ENCODE data around the gene HPS4. TPM values are rescaled to one million over a fixed set of nuclear protein-coding genes. Genes with fewer than 3 reads are reported as not detected.

The HPS4 gene
- total RNA-seq, 1 donor from 2014 or later: 29.5 TPM

GRCh38 chr22:26485013-26485412, 1.4 kb upstream of the HPS4 start:
- FAIRE-seq: no peak
- peaks cover 7% of the 10 kb centered on the region for H3K36me3 ChIP-seq (ENCODE audit: control insufficient read depth, insufficient read depth, low read length)
- peak; percentile 16 for DNase-seq (ENCODE audit: low read depth)
- no peaks in the 10 kb centered on the region for H3K27me3 ChIP-seq (ENCODE audit: control insufficient read depth, insufficient read depth, low read length)
- TF ChIP-seq, protein P1, sequence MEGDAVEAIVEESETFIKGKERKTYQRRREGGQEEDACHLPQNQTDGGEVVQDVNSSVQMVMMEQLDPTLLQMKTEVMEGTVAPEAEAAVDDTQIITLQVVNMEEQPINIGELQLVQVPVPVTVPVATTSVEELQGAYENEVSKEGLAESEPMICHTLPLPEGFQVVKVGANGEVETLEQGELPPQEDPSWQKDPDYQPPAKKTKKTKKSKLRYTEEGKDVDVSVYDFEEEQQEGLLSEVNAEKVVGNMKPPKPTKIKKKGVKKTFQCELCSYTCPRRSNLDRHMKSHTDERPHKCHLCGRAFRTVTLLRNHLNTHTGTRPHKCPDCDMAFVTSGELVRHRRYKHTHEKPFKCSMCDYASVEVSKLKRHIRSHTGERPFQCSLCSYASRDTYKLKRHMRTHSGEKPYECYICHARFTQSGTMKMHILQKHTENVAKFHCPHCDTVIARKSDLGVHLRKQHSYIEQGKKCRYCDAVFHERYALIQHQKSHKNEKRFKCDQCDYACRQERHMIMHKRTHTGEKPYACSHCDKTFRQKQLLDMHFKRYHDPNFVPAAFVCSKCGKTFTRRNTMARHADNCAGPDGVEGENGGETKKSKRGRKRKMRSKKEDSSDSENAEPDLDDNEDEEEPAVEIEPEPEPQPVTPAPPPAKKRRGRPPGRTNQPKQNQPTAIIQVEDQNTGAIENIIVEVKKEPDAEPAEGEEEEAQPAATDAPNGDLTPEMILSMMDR (IDR thresholded peaks at IDR 0.05; ENCODE audit: insufficient read depth, low read length, severe bottlenecking): no peak
- no peak overlapping the region for H3K4me3 ChIP-seq (ENCODE audit: low read depth, low read length)

- no peaks in the 10 kb centered on the region for H3K27me3 ChIP-seq (ENCODE audit: control insufficient read depth, insufficient read depth, low read length)
- FAIRE-seq: no peak
- H3K4me3 ChIP-seq (ENCODE audit: low read depth, low read length): peak overlapping the region; percentile 85
- peaks cover 7% of the 10 kb centered on the region for H3K36me3 ChIP-seq (ENCODE audit: control insufficient read depth, insufficient read depth, low read length)
- TF ChIP-seq, protein P1 (IDR thresholded peaks at IDR 0.05; ENCODE audit: insufficient read depth, low read length, severe bottlenecking): no peak
- DNase-seq (ENCODE audit: low read depth): peak; percentile 25
Measured at GRCh38 chr22:26484360-26484706, 750 bp upstream of the HPS4 start.

DNA sequence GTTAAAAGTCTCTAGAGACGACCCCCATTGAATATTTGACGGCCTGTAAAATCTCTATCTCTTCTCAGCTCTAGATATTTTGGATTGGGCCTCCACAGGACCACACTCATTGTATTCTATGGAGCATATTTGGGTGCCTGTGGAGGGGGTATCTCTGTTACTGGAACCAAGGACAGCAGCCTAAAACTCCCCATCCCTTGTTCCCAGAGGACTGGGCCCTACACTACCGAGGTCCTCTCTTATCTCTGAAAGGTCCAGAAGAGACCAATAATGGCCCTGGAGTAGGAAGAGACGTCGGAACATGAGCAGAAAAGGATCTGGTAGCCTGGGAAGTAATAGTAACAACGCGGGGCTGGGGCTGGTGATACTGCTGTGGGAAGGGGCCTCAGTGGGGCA, 542 bp downstream of the HPS4 start:
- no peak for FAIRE-seq
- DNase-seq (ENCODE audit: low read depth): no peak
- peak overlapping the region; percentile 85 for H3K4me3 ChIP-seq (ENCODE audit: low read depth, low read length)
- peaks cover 5% of the 10 kb centered on the region for H3K36me3 ChIP-seq (ENCODE audit: control insufficient read depth, insufficient read depth, low read length)
- no peaks in the 10 kb centered on the region for H3K27me3 ChIP-seq (ENCODE audit: control insufficient read depth, insufficient read depth, low read length)
- TF ChIP-seq, protein P1 (IDR thresholded peaks at IDR 0.05; ENCODE audit: insufficient read depth, low read length, severe bottlenecking): no peak

GRCh38 chr22:26482161-26482560, 1.4 kb downstream of the HPS4 start:
- FAIRE-seq: no peak
- peaks cover 1% of the 10 kb centered on the region for H3K36me3 ChIP-seq (ENCODE audit: control insufficient read depth, insufficient read depth, low read length)
- H3K27me3 ChIP-seq (ENCODE audit: control insufficient read depth, insufficient read depth, low read length): no peaks in the 10 kb centered on the region
- DNase-seq (ENCODE audit: low read depth): no peak
- H3K4me3 ChIP-seq (ENCODE audit: low read depth, low read length): no peak overlapping the region
- TF ChIP-seq, protein P1 (IDR thresholded peaks at IDR 0.05; ENCODE audit: insufficient read depth, low read length, severe bottlenecking): no peak

DNA sequence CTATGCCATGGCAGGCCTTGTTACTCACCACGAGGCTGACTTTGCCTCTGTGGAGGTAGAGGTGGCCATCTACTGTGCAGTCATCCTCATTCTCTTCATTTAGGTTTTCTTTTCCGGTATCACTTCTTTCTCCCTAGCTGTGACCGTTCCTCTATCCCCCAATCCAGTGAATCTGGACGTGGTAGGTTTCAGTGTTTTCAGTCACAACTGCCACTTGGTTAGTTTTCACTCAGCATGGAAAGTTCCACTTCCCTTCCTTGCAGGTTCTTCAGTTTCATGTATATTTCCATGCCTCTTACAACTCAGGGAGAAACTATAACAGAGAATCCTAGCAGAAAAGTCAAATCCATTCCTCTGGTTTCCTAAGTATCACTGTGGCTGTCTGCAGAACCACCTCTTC, 1.9 kb downstream of the HPS4 start:
- no peak overlapping the region for H3K4me3 ChIP-seq (ENCODE audit: low read depth, low read length)
- H3K27me3 ChIP-seq (ENCODE audit: control insufficient read depth, insufficient read depth, low read length): no peaks in the 10 kb centered on the region
- H3K36me3 ChIP-seq (ENCODE audit: control insufficient read depth, insufficient read depth, low read length): peaks cover 4% of the 10 kb centered on the region
- TF ChIP-seq, protein P1 (IDR thresholded peaks at IDR 0.05; ENCODE audit: insufficient read depth, low read length, severe bottlenecking): no peak
- no peak for FAIRE-seq
- DNase-seq (ENCODE audit: low read depth): no peak

DNA sequence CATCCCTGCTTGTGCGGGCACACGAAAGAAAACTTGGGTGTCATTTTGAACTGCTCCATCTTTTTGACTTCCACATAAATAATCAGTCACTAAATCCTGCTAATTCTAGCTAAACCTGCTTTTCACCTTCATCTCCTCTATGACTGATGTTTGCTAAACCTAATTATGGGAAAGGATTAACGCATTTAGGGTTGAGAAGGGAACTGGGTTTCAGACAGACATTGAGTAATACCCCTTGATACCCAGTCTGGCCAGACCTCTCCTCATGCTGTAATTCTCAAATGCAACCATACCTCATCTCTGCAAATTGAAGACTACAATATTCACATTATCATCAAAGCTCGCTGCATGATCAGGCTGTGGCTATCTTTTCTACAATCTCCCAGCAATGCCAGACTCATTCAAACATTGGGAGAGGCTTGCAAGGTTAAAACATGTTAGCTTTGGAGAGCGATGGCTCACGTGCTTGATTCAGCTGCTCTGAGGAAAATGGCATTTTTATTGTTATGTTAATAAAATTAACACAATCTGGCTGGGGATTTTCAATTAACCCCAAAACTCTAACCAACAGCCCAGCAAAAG, 2.4 kb downstream of the HPS4 start:
- FAIRE-seq (no peak), DNase-seq (ENCODE audit: low read depth) (peak; percentile 17)
- Histone ChIP-seq H3K36me3 (ENCODE audit: control insufficient read depth, insufficient read depth, low read length) (peaks cover 5% of the 10 kb centered on the region), H3K27me3 (ENCODE audit: control insufficient read depth, insufficient read depth, low read length) (no peaks in the 10 kb centered on the region), H3K4me3 (ENCODE audit: low read depth, low read length) (no peak overlapping the region)
- TF ChIP-seq, protein P1 (IDR thresholded peaks at IDR 0.05; ENCODE audit: insufficient read depth, low read length, severe bottlenecking): no peak

All from bronchial epithelial cell (primary cell).